Body of pancreas (tissue), 4 donors: ENCODE results near the gene RPL23. TPM values are rescaled to one million over a fixed set of nuclear protein-coding genes. Genes with fewer than 3 reads are reported as not detected.

Source experiments
- ATAC-seq: fragments of 150-250 bp; one replicate; pipeline ENCODE4 v1.9.1; 2016
- DNase-seq, 4 donors: peaks; one replicate each; pipeline ENCODE4 v3.0.0-alpha.2; 2019
- H3K27ac ChIP-seq, 4 donors: fragments of 200-600 bp; sonication (generic); 1 replicate in 3 of 4; 2 replicates in 1 of 4; pipeline versions ENCODE4 v1.5.1 to v1.6.1; 2016 to 2019; ENCODE audit warnings: mild to moderate bottlenecking in 1 of 4, mixed read lengths in 1 of 4, moderate library complexity in 1 of 4
- H3K27me3 ChIP-seq, 2 donors: fragments of 200-600 bp; sonication (generic); one replicate each; pipeline ENCODE4 v1.6.0; 2016; ENCODE audit warnings: mild to moderate bottlenecking in 1 of 2
- H3K36me3 ChIP-seq, 2 donors: fragments of 200-600 bp; sonication (generic); replicated peaks in 1 of 2; 2 replicates each; pipeline ENCODE4 v1.5.1; 2016; ENCODE audit warnings: low read depth in 2 of 2; ENCODE audit not compliant: insufficient read depth in 1 of 2
- H3K4me1 ChIP-seq: fragments of 200-600 bp; sonication (generic); one replicate; pipeline ENCODE4 v1.6.0; 2016
- H3K4me3 ChIP-seq, 2 donors: fragments of 200-600 bp; sonication (generic); 1 replicate in 1 of 2; 2 replicates in 1 of 2; pipeline ENCODE4 v1.5.1; 2016 to 2019
- H3K9me3 ChIP-seq, 3 donors: fragments of 200-600 bp; sonication (generic); 1 replicate in 2 of 3; 2 replicates in 1 of 3; pipeline ENCODE4 v1.5.1; 2016
- CTCF ChIP-seq, 7 experiments: fragments of 450-650 bp in 4 of 7; fragments of 200-600 bp in 3 of 7; sonication (generic) in 3 of 7; IDR thresholded peaks; one replicate each; pipeline ENCODE4 v1.5.1; 2016 to 2019; ENCODE audit warnings: antibody characterized with exemption in 7 of 7
- POLR2A ChIP-seq, 3 donors: fragments of 450-650 bp; IDR thresholded peaks; one replicate each; pipeline ENCODE4 v1.6.1; 2016; ENCODE audit warnings: antibody characterized with exemption in 3 of 3, mild to moderate bottlenecking in 2 of 3
- WGBS, 2 donors: methylation state at CpG; one replicate each; pipeline ENCODE4 v1.1.5; 2017; 5-methylcytosine and 5-hydroxymethylcytosine counted together
- intact Hi-C: fragments of 100-400 bp; cut with DNase I; formaldehyde crosslinking; loops from one replicate; pipeline ENCODE4 v1.15.1; 2023
- total RNA-seq, 2 donors: library from RNA; depleted of rRNA; stranded (reverse); fragments of >200 nt; gene quantifications; one replicate each; pipeline ENCODE4 v1.1.0, GENCODE V29; 2016

The RPL23 gene
- total RNA-seq, 2 donors from 2014 or later, result 693 to 755 TPM

- H3K4me1 ChIP-seq, result peaks cover 76% of the 10 kb centered on the region
- no peak for TF ChIP-seq POLR2A (IDR thresholded peaks at IDR 0.05)
- no peak for TF ChIP-seq CTCF (IDR thresholded peaks at IDR 0.05)
- WGBS, 2 donors, result 20 to 48% methylated on average over 7 to 8 of the region's 8 CpGs
- H3K4me3 ChIP-seq, result no peak overlapping the region
- H3K36me3 ChIP-seq, result peaks cover 0 to 11% of the 10 kb centered on the region in 2 donors
- H3K27ac ChIP-seq, result peak overlapping the region in 3 of 4 donors; percentile 71 to 82 (median 75)
- intact Hi-C loops, result no loop called here
- ATAC-seq (no peak), DNase-seq (peak in 2 of 4 donors; percentile 43 to 53)
- no peaks in the 10 kb centered on the region for H3K27me3 ChIP-seq
- no peaks in the 10 kb centered on the region for H3K9me3 ChIP-seq
These were observed 28.2 kb upstream of the RPL23 start for GRCh38 chr17:38881600-38882191.

DNA sequence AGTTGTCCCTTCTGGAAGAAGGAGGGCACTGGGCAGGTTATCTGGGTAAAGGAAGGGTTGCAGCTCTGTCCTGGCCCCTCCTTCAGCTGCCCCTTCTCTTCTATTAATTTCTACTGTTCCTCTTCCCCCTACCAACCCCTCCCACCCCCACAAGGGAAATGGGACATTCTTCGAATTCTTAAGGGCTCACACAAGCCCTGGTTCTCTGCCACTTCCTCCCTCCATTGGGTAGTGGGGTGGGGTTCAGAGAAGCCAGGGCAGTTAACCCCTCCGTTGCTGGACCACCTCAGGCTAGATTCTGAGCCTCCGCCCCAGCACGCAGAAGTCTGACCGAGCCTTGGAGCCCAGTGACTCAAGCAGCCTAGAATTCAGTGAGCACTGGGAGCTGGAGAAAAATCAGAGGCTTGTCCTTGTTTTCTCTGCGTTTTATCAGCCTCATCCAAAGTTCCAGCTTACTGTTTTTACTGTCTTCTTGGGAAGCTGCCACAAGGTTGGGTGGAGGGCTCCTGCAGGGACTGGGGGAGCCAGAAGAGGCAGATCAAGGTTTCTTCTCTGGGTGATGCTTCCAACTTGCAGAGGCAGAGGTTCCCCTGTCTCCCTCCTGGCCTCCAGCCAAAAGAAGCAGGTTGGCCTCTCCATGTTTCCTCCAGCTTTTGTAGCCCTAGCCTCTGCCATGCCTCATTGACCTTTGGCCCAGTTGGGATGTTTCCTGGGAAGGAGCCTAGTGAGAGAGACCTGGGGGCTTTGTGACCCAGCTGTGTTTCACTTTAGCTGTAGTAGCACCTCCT, 26.6 kb upstream of the RPL23 start:
- peaks cover 0 to 11% of the 10 kb centered on the region in 2 donors for H3K36me3 ChIP-seq
- no peaks in the 10 kb centered on the region for H3K27me3 ChIP-seq
- intact Hi-C loops, result no loop called here
- H3K27ac ChIP-seq, result peak overlapping the region; percentile 34 to 82 (median 73)
- peaks cover 69% of the 10 kb centered on the region for H3K4me1 ChIP-seq
- no peaks in the 10 kb centered on the region for H3K9me3 ChIP-seq
- no peak overlapping the region for H3K4me3 ChIP-seq
- TF ChIP-seq CTCF (IDR thresholded peaks at IDR 0.05) (no peak), POLR2A (IDR thresholded peaks at IDR 0.05) (peak in 1 of 3 donors; percentile 32)
- DNase-seq, result peak; percentile 56 to 73 (median 63)
- peak; percentile 86 for ATAC-seq
- 0 to 28% methylated on average over 3 to 6 of the region's 6 CpGs for WGBS, 2 donors

DNA sequence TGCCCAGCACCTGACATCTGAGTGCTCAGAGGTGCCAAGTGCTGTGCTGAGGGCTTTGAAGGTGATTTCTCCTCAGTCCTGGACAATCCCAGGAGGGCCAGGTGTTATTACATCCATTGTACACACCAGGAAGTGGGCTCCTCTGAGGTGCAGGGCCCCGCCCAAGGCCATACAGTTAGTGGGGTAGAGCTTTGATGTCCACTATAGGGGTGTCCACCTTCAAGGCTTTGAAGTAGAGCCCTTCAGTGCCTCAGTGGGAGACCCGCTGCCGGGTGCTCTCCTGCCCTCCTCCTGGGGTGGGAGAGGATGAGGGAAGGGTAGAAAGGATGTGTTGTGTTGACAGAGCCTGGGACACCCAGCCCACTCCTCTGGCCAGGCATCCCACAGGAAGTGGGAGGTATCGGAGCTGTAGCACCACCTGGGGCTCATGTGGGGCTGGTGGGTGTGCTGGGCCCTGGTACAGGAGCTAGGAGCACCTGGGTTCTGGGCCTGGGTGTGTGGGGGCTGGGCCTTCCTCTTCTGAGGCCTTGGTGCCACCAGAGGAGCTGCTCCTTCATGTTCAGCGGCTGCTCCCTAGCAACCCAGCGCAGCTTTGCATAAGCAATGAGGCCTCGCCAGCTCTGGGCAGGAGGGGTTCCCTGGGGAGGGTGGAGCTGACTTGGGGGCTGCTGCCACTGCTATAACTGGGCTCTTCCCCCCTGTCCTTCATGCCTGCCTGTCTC, 23.8 kb upstream of the RPL23 start:
- peaks cover 0 to 8% of the 10 kb centered on the region in 2 donors for H3K36me3 ChIP-seq
- H3K4me1 ChIP-seq, result peaks cover 79% of the 10 kb centered on the region
- TF ChIP-seq POLR2A (IDR thresholded peaks at IDR 0.05), result no peak
- no peak for TF ChIP-seq CTCF (IDR thresholded peaks at IDR 0.05)
- H3K27ac ChIP-seq, result peak overlapping the region in 3 of 4 donors; percentile 15 to 48 (median 41)
- no peak overlapping the region for H3K4me3 ChIP-seq
- intact Hi-C loops, result no loop called here
- 71 to 100% methylated on average over 1 to 5 of the region's 7 CpGs for WGBS, 2 donors
- no peaks in the 10 kb centered on the region for H3K9me3 ChIP-seq
- peak in 1 of 4 donors; percentile 39 for DNase-seq
- H3K27me3 ChIP-seq, result no peaks in the 10 kb centered on the region
- no peak for ATAC-seq

GRCh38 chr17:38875477-38876075, 22.1 kb upstream of the RPL23 start:
- Histone ChIP-seq H3K27me3 (no peaks in the 10 kb centered on the region), H3K27ac (peak overlapping the region in 3 of 4 donors; percentile 12 to 96 (median 55)), H3K4me1 (peaks cover 72% of the 10 kb centered on the region), H3K36me3 (peaks cover 0 to 8% of the 10 kb centered on the region in 2 donors), H3K9me3 (no peaks in the 10 kb centered on the region), H3K4me3 (no peak overlapping the region)
- no peak for DNase-seq
- WGBS, 2 donors, result 76 to 83% methylated on average over 5 of the region's 5 CpGs
- intact Hi-C loops, result no loop called here
- no peak for TF ChIP-seq POLR2A (IDR thresholded peaks at IDR 0.05)
- no peak for ATAC-seq
